ENCODE results near the gene KISS1R.

DNA sequence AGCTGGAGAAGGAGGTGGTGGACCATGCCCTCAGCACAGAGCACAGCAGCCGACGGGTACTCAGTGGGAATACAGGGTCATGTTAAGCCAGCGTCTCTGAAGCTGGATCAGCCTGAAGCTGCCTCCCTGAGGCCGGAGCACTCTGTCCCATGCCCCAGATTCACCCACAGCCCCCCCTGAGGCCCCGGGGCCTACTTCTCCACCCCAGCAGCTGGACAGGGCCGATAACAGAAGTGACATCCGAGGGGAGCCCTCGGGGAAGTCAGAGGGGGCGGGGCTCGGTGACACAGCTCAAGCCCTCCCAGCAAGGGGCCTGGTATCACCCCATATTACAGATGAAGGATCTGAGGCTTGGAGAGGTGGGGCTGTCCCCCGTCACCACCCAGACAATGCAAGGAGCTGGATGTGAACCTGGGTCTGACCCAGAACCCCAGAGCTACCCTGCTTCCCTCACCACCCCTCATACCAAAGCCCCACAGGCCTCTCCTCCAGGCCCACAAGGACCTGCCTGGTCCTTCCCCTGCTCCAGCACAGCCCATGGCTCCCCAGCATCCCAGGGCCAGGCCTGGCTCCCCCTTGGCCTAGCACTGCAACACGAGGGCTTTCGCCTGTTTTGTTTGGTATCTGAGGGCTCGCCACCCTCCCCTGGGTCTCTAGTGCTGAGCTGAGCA is 9.8 kb upstream of the KISS1R start:
- TF ChIP-seq, protein P1, sequence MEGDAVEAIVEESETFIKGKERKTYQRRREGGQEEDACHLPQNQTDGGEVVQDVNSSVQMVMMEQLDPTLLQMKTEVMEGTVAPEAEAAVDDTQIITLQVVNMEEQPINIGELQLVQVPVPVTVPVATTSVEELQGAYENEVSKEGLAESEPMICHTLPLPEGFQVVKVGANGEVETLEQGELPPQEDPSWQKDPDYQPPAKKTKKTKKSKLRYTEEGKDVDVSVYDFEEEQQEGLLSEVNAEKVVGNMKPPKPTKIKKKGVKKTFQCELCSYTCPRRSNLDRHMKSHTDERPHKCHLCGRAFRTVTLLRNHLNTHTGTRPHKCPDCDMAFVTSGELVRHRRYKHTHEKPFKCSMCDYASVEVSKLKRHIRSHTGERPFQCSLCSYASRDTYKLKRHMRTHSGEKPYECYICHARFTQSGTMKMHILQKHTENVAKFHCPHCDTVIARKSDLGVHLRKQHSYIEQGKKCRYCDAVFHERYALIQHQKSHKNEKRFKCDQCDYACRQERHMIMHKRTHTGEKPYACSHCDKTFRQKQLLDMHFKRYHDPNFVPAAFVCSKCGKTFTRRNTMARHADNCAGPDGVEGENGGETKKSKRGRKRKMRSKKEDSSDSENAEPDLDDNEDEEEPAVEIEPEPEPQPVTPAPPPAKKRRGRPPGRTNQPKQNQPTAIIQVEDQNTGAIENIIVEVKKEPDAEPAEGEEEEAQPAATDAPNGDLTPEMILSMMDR (optimal IDR thresholded peaks at IDR 0.05 in 1 of 3, IDR thresholded peaks at IDR 0.05 in 1 of 3, conservative IDR thresholded peaks at IDR 0.05 in 1 of 3; ENCODE audit: extremely low read depth in 1 of 3, insufficient read depth in 2 of 3, low read length in 3 of 3) = no peak
- no peak for TF ChIP-seq EZH2 (IDR thresholded peaks at IDR 0.05; ENCODE audit: low read length)
